Calu3 (cell line): Measurements from ENCODE around the gene TM4SF1. TPM values are rescaled to one million over a fixed set of nuclear protein-coding genes. Genes with fewer than 3 reads are reported as not detected.
A peak's percentile ranks its signal among the peaks of the same experiment; 100 is the strongest.
"Not testable (repeated sequence)": the region's sequence is repeated elsewhere in the genome, so short reads cannot be mapped to it uniquely, and the experiment has no call there.

ENCODE experiments used
- BruUV-seq: library from RNA; stranded (reverse); fragments of 400-500 nt; replicated peaks from 2 replicates; lab custom pipeline; 2021; lab: Mats Ljungman, UMichigan
- CTCF ChIA-PET: fragments of 300-600 bp; sonication (Branson Sonifier 250); formaldehyde crosslinking; loops from one replicate; lab custom pipeline; 2022; ENCODE audit warnings: antibody characterized with exemption; lab: Charles Lee
- DNase-seq: peaks from one replicate; pipeline ENCODE4 v3.0.0; 2022
- H3K27ac Mint-ChIP-seq: one replicate; pipeline ENCODE4 v1.8.0; 2022; ENCODE audit warnings: mixed read lengths; ENCODE audit not compliant: unreplicated experiment
- H3K27me3 Mint-ChIP-seq: one replicate; pipeline ENCODE4 v1.8.0; 2022; ENCODE audit warnings: mixed read lengths; ENCODE audit not compliant: unreplicated experiment
- H3K36me3 Mint-ChIP-seq: one replicate; pipeline ENCODE4 v1.8.0; 2022; ENCODE audit warnings: mild to moderate bottlenecking, moderate library complexity, mixed read lengths; ENCODE audit not compliant: insufficient read depth, unreplicated experiment
- H3K4me1 Mint-ChIP-seq: one replicate; pipeline ENCODE4 v1.8.0; 2022; ENCODE audit warnings: mild to moderate bottlenecking, low read depth, mixed read lengths; ENCODE audit not compliant: unreplicated experiment
- H3K4me3 Mint-ChIP-seq: one replicate; pipeline ENCODE4 v1.8.0; 2022; ENCODE audit warnings: mild to moderate bottlenecking, low read depth, moderate library complexity, mixed read lengths; ENCODE audit not compliant: unreplicated experiment
- H3K9me3 Mint-ChIP-seq: one replicate; pipeline ENCODE4 v1.8.0; 2022; ENCODE audit warnings: low read depth, mixed read lengths; ENCODE audit not compliant: unreplicated experiment
- intact Hi-C: fragments of 100-400 bp; cut with micrococcal nuclease; formaldehyde crosslinking; loops from one replicate; pipeline ENCODE4 v1.10.0; 2022; ENCODE audit not compliant: unreplicated experiment
- total RNA-seq: library from RNA; stranded (reverse); gene quantifications from 2 replicates; pipeline ENCODE4 v1.2.3, GENCODE V29; 2022
- TF ChIP-seq, protein P1 (sequence below): fragments of 200-600 bp; IDR thresholded peaks from one replicate; pipeline ENCODE4 v1.8.0; 2022; ENCODE audit warnings: antibody characterized with exemption; ENCODE audit not compliant: unreplicated experiment

The TM4SF1 gene
- total RNA-seq, 1 experiment from 2014 or later, result 981 TPM

DNA sequence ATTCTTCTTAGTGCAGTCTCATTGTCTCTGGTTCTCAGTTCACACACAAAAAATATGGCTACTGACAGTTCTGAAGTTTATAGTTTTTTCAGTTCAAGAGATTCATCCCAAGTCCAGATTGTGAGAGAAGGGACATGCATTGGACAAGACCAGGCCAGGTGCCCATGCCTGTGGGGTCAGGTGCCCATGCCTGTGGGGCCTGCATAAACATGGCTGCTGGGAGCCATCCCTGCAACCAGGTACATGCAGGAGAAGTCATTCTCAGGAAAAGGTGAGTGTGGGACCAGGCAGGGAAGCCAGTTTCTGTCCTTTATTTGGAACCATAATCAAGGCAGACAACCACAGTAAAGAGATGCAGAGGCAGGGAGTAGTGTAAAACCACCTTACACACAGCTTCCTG, 6.3 kb upstream of the TM4SF1 start:
- Mint-ChIP-seq H3K27me3 (no peaks in the 10 kb centered on the region), H3K27ac (peak overlapping the region; percentile 97), H3K9me3 (no peaks in the 10 kb centered on the region), H3K4me1 (peaks cover 88% of the 10 kb centered on the region), H3K36me3 (peaks cover 64% of the 10 kb centered on the region), H3K4me3 (no peak overlapping the region)
- no peak for DNase-seq
- CTCF ChIA-PET, result interaction anchor here (0.8 to 1.5 kb wide), 2 partner anchors 17 to 18 kb away, joined by 3 read pairs; no protein-coding TSS in a partner anchor
- TF ChIP-seq, protein P1, sequence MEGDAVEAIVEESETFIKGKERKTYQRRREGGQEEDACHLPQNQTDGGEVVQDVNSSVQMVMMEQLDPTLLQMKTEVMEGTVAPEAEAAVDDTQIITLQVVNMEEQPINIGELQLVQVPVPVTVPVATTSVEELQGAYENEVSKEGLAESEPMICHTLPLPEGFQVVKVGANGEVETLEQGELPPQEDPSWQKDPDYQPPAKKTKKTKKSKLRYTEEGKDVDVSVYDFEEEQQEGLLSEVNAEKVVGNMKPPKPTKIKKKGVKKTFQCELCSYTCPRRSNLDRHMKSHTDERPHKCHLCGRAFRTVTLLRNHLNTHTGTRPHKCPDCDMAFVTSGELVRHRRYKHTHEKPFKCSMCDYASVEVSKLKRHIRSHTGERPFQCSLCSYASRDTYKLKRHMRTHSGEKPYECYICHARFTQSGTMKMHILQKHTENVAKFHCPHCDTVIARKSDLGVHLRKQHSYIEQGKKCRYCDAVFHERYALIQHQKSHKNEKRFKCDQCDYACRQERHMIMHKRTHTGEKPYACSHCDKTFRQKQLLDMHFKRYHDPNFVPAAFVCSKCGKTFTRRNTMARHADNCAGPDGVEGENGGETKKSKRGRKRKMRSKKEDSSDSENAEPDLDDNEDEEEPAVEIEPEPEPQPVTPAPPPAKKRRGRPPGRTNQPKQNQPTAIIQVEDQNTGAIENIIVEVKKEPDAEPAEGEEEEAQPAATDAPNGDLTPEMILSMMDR, result no peak
- intact Hi-C loops, result loop anchor here (10.0 kb wide), 1 partner anchor 271 kb away; the partner anchor contains the start of gene WWTR1
- no TSS peak for BruUV-seq

DNA sequence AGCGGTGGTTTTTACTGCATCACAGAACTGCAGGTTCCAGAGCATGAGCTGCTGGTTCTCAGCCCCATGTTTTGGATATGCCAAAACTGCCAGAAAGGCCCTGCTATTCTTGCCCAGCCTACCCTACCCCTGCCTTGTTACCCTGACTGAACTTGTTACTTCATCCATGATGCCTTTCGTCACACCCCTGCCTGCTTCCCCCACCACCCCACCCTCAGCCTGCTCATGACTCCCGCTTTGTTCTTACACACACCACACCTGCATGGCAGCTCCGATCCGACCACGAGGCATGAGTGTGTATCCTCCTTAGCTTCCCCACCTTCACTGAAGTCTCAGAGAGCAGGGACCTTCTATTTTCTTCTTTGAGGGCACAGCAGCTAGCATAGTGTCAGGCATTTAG, 5.1 kb upstream of the TM4SF1 start:
- intact Hi-C loops, result loop anchor here (10.0 kb wide), 1 partner anchor 272 kb away; the partner anchor contains the start of gene WWTR1
- TF ChIP-seq, protein P1, result no peak
- Mint-ChIP-seq H3K27ac (peak overlapping the region; percentile 97), H3K4me3 (peak overlapping the region; percentile 18), H3K27me3 (no peaks in the 10 kb centered on the region), H3K4me1 (peaks cover 86% of the 10 kb centered on the region), H3K36me3 (peaks cover 66% of the 10 kb centered on the region), H3K9me3 (no peaks in the 10 kb centered on the region)
- no TSS peak for BruUV-seq
- CTCF ChIA-PET, result interaction anchor here (0.8 to 1.5 kb wide), 6 partner anchors 9 to 39 kb away, joined by 3 to 5 read pairs (median 4); no protein-coding TSS in a partner anchor
- DNase-seq, result peak; percentile 57

DNA sequence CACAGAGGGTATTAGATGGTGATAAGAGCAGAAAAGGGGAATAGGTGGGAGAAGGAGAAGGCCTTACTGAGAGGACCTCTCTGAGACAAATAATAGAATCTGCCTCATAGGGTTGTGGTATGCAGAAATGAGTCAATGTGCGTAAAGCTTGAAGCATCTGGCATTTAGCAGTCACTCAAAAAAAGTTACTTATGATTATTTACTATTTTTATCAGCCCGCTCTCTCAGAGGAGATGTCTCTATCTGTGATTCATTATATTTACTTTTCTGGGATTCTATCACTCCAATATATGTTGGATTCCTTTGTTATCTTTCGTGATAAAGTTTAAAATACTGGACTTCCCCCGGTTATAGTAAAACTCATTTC, 4.6 kb upstream of the TM4SF1 start:
- Mint-ChIP-seq H3K27ac (peak overlapping the region; percentile 97), H3K36me3 (peaks cover 66% of the 10 kb centered on the region), H3K4me1 (peaks cover 83% of the 10 kb centered on the region), H3K4me3 (peak overlapping the region; percentile 18), H3K9me3 (no peaks in the 10 kb centered on the region), H3K27me3 (no peaks in the 10 kb centered on the region)
- intact Hi-C loops, result loop anchor here (10.0 kb wide), 1 partner anchor 273 kb away; the partner anchor contains the start of gene WWTR1
- CTCF ChIA-PET, result interaction anchor here (0.8 to 1.5 kb wide), 5 partner anchors 8 to 39 kb away, joined by 3 to 5 read pairs (median 4); no protein-coding TSS in a partner anchor
- TF ChIP-seq, protein P1, result no peak
- no TSS peak for BruUV-seq
- DNase-seq, result no peak

DNA sequence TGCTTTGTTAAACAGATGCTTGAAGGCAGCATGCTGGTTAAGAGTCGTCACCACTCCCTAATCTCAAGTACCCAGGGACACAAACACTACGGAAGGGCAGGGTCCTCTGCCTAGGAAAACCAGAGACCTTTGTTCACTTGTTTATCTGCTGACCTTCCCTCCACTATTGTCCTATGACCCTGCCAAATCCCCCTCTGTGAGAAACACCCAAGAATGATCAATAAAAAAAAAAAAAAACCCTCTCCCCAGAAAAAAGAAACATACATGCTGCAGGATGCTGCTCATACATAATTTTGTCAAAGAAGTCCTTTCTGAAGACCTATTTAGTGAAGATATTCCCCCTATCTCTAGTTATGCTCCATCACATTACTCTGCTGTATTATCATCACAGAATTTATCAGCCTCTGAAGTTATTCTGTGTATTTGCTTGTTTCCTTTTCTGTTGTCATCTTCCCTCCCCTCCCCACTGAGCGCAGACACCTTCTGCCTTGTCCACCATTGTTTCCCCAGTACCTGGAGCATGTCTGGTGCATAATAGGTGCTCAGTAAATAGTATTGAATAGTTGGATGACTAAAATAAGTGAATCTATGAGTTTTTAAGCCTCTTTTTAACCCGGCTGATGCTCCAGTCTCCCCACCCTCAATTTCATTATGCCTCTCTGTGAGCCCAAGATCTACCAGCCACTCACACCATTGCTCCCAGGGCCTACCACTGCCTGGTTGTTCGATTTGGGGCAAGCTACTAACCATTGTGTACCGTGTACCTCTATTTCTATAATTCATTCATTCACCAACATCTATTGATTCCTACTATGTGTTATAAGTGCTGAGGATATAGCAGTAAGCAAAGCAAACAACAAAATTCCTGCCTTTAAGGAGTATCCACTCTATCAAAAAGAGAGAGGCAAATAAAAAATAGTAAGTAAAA, 4.0 kb upstream of the TM4SF1 start:
- H3K27me3 Mint-ChIP-seq, result no peaks in the 10 kb centered on the region
- peaks cover 76% of the 10 kb centered on the region for H3K4me1 Mint-ChIP-seq
- peak overlapping the region; percentile 97 for H3K27ac Mint-ChIP-seq
- H3K4me3 Mint-ChIP-seq, result peak overlapping the region; percentile 13
- DNase-seq, result no peak
- no TSS peak for BruUV-seq
- H3K9me3 Mint-ChIP-seq, result no peaks in the 10 kb centered on the region
- TF ChIP-seq, protein P1, result no peak
- CTCF ChIA-PET, result interaction anchor here (1.3 to 1.5 kb wide), 3 partner anchors 14 to 38 kb away, joined by 4 to 5 read pairs (median 4); no protein-coding TSS in a partner anchor
- H3K36me3 Mint-ChIP-seq, result peaks cover 66% of the 10 kb centered on the region
- intact Hi-C loops, result loop anchor here (10.0 kb wide), 1 partner anchor 273 kb away; the partner anchor contains the start of gene WWTR1

DNA sequence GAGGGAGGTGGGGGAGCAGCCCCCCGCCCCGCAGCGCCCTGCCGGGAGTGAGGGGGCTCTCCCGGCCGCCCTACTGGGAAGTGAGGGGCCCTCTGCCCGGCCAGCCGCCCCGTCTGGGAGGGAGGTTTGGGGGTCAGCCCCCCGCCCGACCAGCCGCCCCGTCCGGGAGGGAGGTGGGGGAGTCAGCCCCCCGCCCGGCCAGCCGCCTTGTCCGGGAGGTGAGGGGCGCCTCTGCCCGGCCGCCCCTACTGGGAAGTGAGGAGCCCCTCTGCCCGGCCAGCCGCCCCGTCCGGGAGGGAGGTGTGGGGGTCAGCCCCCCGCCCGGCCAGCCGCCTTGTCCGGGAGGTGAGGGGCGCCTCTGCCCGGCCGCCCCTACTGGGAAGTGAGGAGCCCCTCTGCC, 2.8 kb upstream of the TM4SF1 start:
- H3K4me1 Mint-ChIP-seq, result peaks cover 65% of the 10 kb centered on the region
- DNase-seq, H3K27me3 Mint-ChIP-seq, BruUV-seq, H3K9me3 Mint-ChIP-seq, H3K27ac Mint-ChIP-seq, H3K4me3 Mint-ChIP-seq, CTCF ChIA-PET: not testable (repeated sequence)
- peaks cover 66% of the 10 kb centered on the region for H3K36me3 Mint-ChIP-seq
- intact Hi-C loops, result loop anchor here (10.0 kb wide), 1 partner anchor 275 kb away; the partner anchor contains the start of gene WWTR1
